Endodermal cell (in vitro differentiated cells): ENCODE measurements around the gene ADGRB3. TPM values are rescaled to one million over a fixed set of nuclear protein-coding genes. Genes with fewer than 3 reads are reported as not detected.

Experiments used
- DNase-seq: peaks from one replicate; pipeline ENCODE4 v3.0.0-alpha.2; 2017
- H3K27ac ChIP-seq: 2 replicates; pipeline ENCODE4 v1.5.1; 2013; ENCODE audit warnings: mild to moderate bottlenecking, low read depth, low read length, moderate library complexity
- H3K27me3 ChIP-seq: 2 replicates; pipeline ENCODE4 v1.6.1; 2013; ENCODE audit warnings: mild to moderate bottlenecking, low read length, moderate library complexity; ENCODE audit not compliant: insufficient read depth, control insufficient read depth, poor library complexity, severe bottlenecking
- H3K36me3 ChIP-seq: 2 replicates; pipeline ENCODE4 v1.7.0; 2013; ENCODE audit warnings: mild to moderate bottlenecking, low read length, moderate library complexity; ENCODE audit not compliant: control insufficient read depth, insufficient read depth
- H3K4me1 ChIP-seq: one replicate; pipeline ENCODE4 v1.7.0; 2013; ENCODE audit warnings: low read length; ENCODE audit not compliant: control insufficient read depth, insufficient read depth
- H3K4me3 ChIP-seq: 2 replicates; pipeline ENCODE4 v1.5.1; 2013; ENCODE audit warnings: mild to moderate bottlenecking, low read length, moderate library complexity
- H3K9ac ChIP-seq: 2 replicates; pipeline ENCODE4 v1.6.1; 2013; ENCODE audit warnings: mild to moderate bottlenecking, low read length, moderate library complexity; ENCODE audit not compliant: poor library complexity, severe bottlenecking; ENCODE audit errors: extremely low read depth
- H3K9me3 ChIP-seq: 2 replicates; pipeline ENCODE4 v1.6.1; 2013; ENCODE audit warnings: mild to moderate bottlenecking, low read length, moderate library complexity; ENCODE audit not compliant: control insufficient read depth
- H3K27ac Mint-ChIP-seq: 2 replicates; pipeline ENCODE4 v1.8.0; 2020; ENCODE audit warnings: mixed read lengths
- H3K27me3 Mint-ChIP-seq: 2 replicates; pipeline ENCODE4 v1.8.0; 2021; ENCODE audit warnings: mild to moderate bottlenecking, mixed read lengths; ENCODE audit not compliant: insufficient read depth
- H3K36me3 Mint-ChIP-seq: 2 replicates; pipeline ENCODE4 v1.8.0; 2020; ENCODE audit warnings: low read depth, mixed read lengths
- H3K4me1 Mint-ChIP-seq: 2 replicates; pipeline ENCODE4 v1.8.0; 2020; ENCODE audit warnings: mixed read lengths
- H3K4me3 Mint-ChIP-seq: 2 replicates; pipeline ENCODE4 v1.8.0; 2020; ENCODE audit warnings: mild to moderate bottlenecking, moderate library complexity, mixed read lengths
- H3K9me3 Mint-ChIP-seq: 2 replicates; pipeline ENCODE4 v1.8.0; 2020; ENCODE audit warnings: mild to moderate bottlenecking, mixed read lengths
- WGBS, 2 experiments: methylation state at CpG; one replicate each; pipeline versions ENCODE4 v1.1.5 to v1.1.7; 2013; ENCODE audit warnings: missing lambda C conversion rate in 2 of 2, mixed read lengths in 1 of 2; ENCODE audit not compliant: insufficient coverage in 1 of 2, insufficient read length in 1 of 2; 5-methylcytosine and 5-hydroxymethylcytosine counted together
- total RNA-seq, 2 donors: library from RNA; stranded (reverse); fragmentation: NEBNext Ultra II Directional in 1 of 2; extraction: Animal tissue kit (Norgen Biotek cat#: 25700) in 1 of 2; gene quantifications; 2 replicates in 1 of 2; 3 replicates in 1 of 2; pipeline ENCODE4 v1.2.1, GENCODE V29; 2021
- TF ChIP-seq, protein P1 (sequence below): fragments of 200-600 bp; sonication (generic); conservative IDR thresholded peaks from 2 replicates; pipeline ENCODE4 v1.5.0; 2021; ENCODE audit warnings: antibody characterized with exemption, mild to moderate bottlenecking

ADGRB3 gene
- total RNA-seq, 2 donors from 2014 or later: 0.33 to 1.3 TPM

GRCh38 chr6:68975064-68975463 lies 340.0 kb downstream of the ADGRB3 start:
- Histone ChIP-seq H3K27me3 (no peaks in the 10 kb centered on the region), H3K4me1 (no peaks in the 10 kb centered on the region), H3K4me3 (no peak overlapping the region), H3K36me3 (no peaks in the 10 kb centered on the region), H3K9me3 (no peaks in the 10 kb centered on the region), H3K27ac (no peak overlapping the region), H3K9ac (no peak overlapping the region)
- TF ChIP-seq, protein P1, sequence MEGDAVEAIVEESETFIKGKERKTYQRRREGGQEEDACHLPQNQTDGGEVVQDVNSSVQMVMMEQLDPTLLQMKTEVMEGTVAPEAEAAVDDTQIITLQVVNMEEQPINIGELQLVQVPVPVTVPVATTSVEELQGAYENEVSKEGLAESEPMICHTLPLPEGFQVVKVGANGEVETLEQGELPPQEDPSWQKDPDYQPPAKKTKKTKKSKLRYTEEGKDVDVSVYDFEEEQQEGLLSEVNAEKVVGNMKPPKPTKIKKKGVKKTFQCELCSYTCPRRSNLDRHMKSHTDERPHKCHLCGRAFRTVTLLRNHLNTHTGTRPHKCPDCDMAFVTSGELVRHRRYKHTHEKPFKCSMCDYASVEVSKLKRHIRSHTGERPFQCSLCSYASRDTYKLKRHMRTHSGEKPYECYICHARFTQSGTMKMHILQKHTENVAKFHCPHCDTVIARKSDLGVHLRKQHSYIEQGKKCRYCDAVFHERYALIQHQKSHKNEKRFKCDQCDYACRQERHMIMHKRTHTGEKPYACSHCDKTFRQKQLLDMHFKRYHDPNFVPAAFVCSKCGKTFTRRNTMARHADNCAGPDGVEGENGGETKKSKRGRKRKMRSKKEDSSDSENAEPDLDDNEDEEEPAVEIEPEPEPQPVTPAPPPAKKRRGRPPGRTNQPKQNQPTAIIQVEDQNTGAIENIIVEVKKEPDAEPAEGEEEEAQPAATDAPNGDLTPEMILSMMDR: peak; percentile 60
- Mint-ChIP-seq H3K36me3 (no peaks in the 10 kb centered on the region), H3K4me1 (peaks cover 2% of the 10 kb centered on the region), H3K9me3 (no peaks in the 10 kb centered on the region), H3K27ac (no peak overlapping the region), H3K27me3 (no peaks in the 10 kb centered on the region), H3K4me3 (no peak overlapping the region)
- WGBS, 2 experiments: 17 to 29% methylated on average over 1 to 2 of the region's 2 CpGs
- DNase-seq: peak; percentile 74

DNA sequence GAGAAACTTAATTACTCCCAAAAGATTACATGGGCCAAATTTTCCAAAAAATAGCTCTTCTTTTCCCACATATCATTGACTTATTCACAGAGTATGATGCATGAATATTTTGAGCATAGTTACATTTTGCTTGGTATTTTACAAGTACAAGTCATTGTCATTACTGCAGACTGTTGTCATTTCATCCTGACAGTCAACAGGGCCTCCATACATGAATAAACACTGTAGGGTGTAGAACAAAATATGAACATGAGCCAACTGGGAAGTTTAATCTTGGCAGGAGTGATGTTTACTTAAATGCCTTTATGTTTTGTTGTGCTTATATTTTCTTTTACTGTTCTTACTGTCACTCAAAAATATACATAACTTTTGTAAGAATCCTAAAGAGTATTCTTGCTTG lies 340.7 kb downstream of the ADGRB3 start:
- DNase-seq: no peak
- Histone ChIP-seq H3K9me3 (no peaks in the 10 kb centered on the region), H3K27me3 (no peaks in the 10 kb centered on the region), H3K4me3 (no peak overlapping the region), H3K9ac (no peak overlapping the region), H3K27ac (no peak overlapping the region), H3K36me3 (no peaks in the 10 kb centered on the region), H3K4me1 (no peaks in the 10 kb centered on the region)
- TF ChIP-seq, protein P1: no peak
- Mint-ChIP-seq H3K36me3 (no peaks in the 10 kb centered on the region), H3K27ac (no peak overlapping the region), H3K4me1 (peaks cover 2% of the 10 kb centered on the region), H3K9me3 (no peaks in the 10 kb centered on the region), H3K27me3 (no peaks in the 10 kb centered on the region), H3K4me3 (no peak overlapping the region)

DNA sequence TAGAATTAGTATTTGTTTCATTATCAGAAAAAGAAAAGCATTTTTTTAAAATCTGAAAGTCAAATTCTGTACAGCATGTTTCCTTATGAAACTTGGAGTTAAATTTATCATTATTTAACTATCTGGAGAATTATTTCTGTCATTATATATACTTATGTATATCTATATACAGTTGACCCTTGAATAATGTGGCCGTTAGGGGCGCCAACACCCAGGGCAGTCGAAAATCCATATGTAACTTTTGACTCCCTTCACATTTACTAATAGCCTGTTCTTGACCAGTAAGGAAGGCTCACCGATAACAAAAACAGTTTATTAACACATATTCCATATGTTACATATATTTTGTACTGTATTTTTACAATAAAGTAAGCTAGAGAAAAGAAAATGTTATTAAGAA lies 341.2 kb downstream of the ADGRB3 start:
- Mint-ChIP-seq H3K27me3 (no peaks in the 10 kb centered on the region), H3K36me3 (no peaks in the 10 kb centered on the region), H3K27ac (no peak overlapping the region), H3K4me3 (no peak overlapping the region), H3K9me3 (no peaks in the 10 kb centered on the region), H3K4me1 (peaks cover 2% of the 10 kb centered on the region)
- Histone ChIP-seq H3K27ac (no peak overlapping the region), H3K9me3 (no peaks in the 10 kb centered on the region), H3K27me3 (no peaks in the 10 kb centered on the region), H3K9ac (no peak overlapping the region), H3K36me3 (no peaks in the 10 kb centered on the region), H3K4me1 (no peaks in the 10 kb centered on the region), H3K4me3 (no peak overlapping the region)
- DNase-seq: peak; percentile 54
- TF ChIP-seq, protein P1: peak; percentile 76
- WGBS, 2 experiments: 76% methylated on average over 3 of the region's 4 CpGs; no CpG with 5 or more reads in 1 of the 2 experiments
